AG20443 (cell line): ENCODE measurements around the gene CCNI2.
"Not testable (repeated sequence)": the region's sequence is repeated elsewhere in the genome, so short reads cannot be mapped to it uniquely, and the experiment has no call there.

ENCODE experiments used
- DNase-seq: peaks from one replicate; pipeline ENCODE4 v3.0.0; 2012; ENCODE audit warnings: low spot score, mixed read lengths

Gene CCNI2

DNA sequence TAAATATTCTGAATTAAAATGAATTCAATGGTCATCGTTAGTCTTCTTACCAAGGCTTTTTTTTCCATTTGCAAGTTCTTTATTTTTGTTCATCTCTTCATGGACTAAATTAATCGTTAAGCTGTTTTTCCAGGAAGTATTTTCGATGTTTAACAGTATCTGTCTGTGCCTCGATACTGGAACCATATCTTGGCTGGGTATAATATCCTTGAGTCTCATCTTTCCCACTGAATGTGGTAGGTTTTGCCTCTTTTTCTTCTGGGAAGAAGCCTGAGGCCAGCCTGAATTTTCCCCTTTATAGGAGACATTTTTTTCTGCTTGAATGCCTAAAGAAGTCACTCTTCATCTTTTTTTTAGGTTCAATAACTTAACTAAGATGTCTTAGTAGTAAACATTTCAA lies 33.8 kb downstream of the CCNI2 start:
- DNase-seq, result no peak

- peak; percentile 48 for DNase-seq
Observed at GRCh38 chr5:132782101-132782500, 34.9 kb downstream of the CCNI2 start.

GRCh38 chr5:132785365-132785764 lies 38.1 kb downstream of the CCNI2 start:
- no peak for DNase-seq

GRCh38 chr5:132785864-132786263 lies 38.6 kb downstream of the CCNI2 start:
- DNase-seq, result no peak

DNA sequence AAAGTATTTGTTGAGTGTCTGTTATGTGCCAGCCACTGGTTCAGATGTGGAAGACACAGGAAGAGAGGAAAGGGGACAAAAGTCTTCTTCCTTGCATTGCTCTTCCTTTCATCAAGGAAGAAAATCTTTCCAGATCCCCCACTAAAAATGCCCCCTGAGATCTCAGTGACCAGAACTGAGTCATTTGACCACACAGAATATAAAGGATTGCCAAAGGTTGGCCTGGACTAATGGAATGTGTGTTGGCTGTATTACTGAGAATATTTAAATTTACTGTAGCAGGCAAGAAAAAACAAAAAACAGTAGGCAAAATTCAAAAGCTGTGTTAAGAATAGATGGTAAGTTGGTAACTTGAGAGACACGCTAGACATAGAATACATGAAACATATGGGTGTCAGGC lies 39.9 kb downstream of the CCNI2 start:
- DNase-seq, result peak; percentile 78

GRCh38 chr5:132788508-132788907 lies 41.3 kb downstream of the CCNI2 start:
- DNase-seq, result no peak

- no peak for DNase-seq
Observed at GRCh38 chr5:132788990-132789886, 42.0 kb downstream of the CCNI2 start.

DNA sequence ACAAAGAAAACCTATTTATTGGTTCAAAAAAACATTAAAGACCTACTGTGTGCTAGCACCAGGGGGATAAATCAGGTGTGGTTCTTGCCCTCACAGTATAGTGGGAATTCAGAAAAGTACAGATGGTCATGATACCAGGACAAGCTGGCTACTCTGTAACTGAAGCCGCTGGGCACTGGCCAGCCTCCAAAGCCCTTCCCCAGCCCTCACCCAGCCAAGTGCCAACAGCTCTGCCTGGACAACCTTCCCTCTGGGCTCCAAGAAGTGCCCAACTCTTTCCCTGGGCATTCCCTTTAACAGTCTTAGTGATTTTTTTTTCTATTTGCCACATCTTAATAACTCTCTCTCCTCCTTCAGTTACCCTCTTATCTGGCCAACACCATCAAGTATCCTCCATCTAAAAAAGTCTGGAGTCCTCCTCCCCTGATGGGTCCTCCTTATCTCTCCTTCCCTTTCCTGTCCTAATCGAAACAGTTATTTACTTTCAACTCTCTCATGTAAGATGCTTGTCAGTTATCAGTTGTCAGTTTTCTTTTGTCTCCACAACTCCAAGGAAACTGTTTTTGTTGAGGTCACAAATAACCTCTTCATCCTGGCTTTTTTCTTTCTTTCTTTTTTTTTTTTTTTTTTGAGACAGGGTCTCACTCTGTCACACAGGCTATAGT lies 43.1 kb downstream of the CCNI2 start:
- DNase-seq, result no peak

- DNase-seq, result no peak
Observed at GRCh38 chr5:132791026-132791425, 43.8 kb downstream of the CCNI2 start.

GRCh38 chr5:132797651-132798050 lies 50.4 kb downstream of the CCNI2 start:
- DNase-seq, result peak; percentile 65

GRCh38 chr5:132799392-132799791 lies 52.2 kb downstream of the CCNI2 start:
- no peak for DNase-seq

GRCh38 chr5:132800545-132800944 lies 53.3 kb downstream of the CCNI2 start:
- DNase-seq, result no peak

GRCh38 chr5:132802044-132802684 lies 54.9 kb downstream of the CCNI2 start:
- DNase-seq, result no peak

- DNase-seq, result not testable (repeated sequence)
Observed at GRCh38 chr5:132802685-132803066, 55.5 kb downstream of the CCNI2 start.
